H9 (cell line): ENCODE data around the gene RXFP2. TPM values are rescaled to one million over a fixed set of nuclear protein-coding genes. Genes with fewer than 3 reads are reported as not detected.

Experiments used
- DNase-seq: peaks from one replicate; pipeline ENCODE4 v3.0.0-alpha.2; 2017
- H2AFZ ChIP-seq: one replicate; pipeline ENCODE4 v1.6.1; 2013; ENCODE audit warnings: mild to moderate bottlenecking, low read length, control low read depth, moderate library complexity
- H2AK5ac ChIP-seq: 2 replicates; pipeline ENCODE4 v1.6.1; 2013; ENCODE audit warnings: low read length, control low read depth, mixed read lengths; ENCODE audit not compliant: insufficient read length
- H2BK120ac ChIP-seq: one replicate; pipeline ENCODE4 v1.6.1; 2013; ENCODE audit warnings: low read depth, mild to moderate bottlenecking, low read length, control low read depth, inconsistent platforms; ENCODE audit not compliant: poor library complexity, severe bottlenecking
- H2BK12ac ChIP-seq: 2 replicates; pipeline ENCODE4 v1.6.1; 2013; ENCODE audit warnings: low read length, control low read depth, mixed read lengths, low read depth; ENCODE audit not compliant: insufficient read length
- H2BK15ac ChIP-seq: 2 replicates; pipeline ENCODE4 v1.6.1; 2013; ENCODE audit warnings: low read depth, low read length, control low read depth
- H2BK20ac ChIP-seq: one replicate; pipeline ENCODE4 v1.6.1; 2013; ENCODE audit warnings: low read depth, mild to moderate bottlenecking, low read length, control low read depth, inconsistent platforms; ENCODE audit not compliant: poor library complexity, severe bottlenecking
- H2BK5ac ChIP-seq: 2 replicates; pipeline ENCODE4 v1.6.1; 2013; ENCODE audit warnings: low read length, control low read depth, mixed read lengths; ENCODE audit not compliant: insufficient read length
- H3K14ac ChIP-seq: 2 replicates; pipeline ENCODE4 v1.6.1; 2013; ENCODE audit warnings: low read length, control low read depth; ENCODE audit not compliant: insufficient read depth
- H3K18ac ChIP-seq: 2 replicates; pipeline ENCODE4 v1.6.1; 2013; ENCODE audit warnings: low read depth, mild to moderate bottlenecking, mixed read lengths, low read length, control low read depth; ENCODE audit not compliant: insufficient read length
- H3K23ac ChIP-seq: 2 replicates; pipeline ENCODE4 v1.6.1; 2013; ENCODE audit warnings: low read length, control low read depth, mixed read lengths, low read depth; ENCODE audit not compliant: insufficient read length
- H3K23me2 ChIP-seq: 2 replicates; pipeline ENCODE4 v1.6.1; 2013; ENCODE audit warnings: low read depth, mild to moderate bottlenecking, mixed read lengths, low read length, control low read depth; ENCODE audit not compliant: insufficient read length, poor library complexity, severe bottlenecking
- H3K27ac ChIP-seq: 2 replicates; pipeline ENCODE4 v1.5.1; 2013; ENCODE audit warnings: low read length, control low read depth, mixed read lengths, low read depth; ENCODE audit not compliant: insufficient read length
- H3K27me3 ChIP-seq: 2 replicates; pipeline ENCODE4 v1.6.1; 2013; ENCODE audit warnings: low read length, control low read depth, inconsistent platforms; ENCODE audit not compliant: insufficient read depth
- H3K4ac ChIP-seq: 2 replicates; pipeline ENCODE4 v1.6.1; 2013; ENCODE audit warnings: low read depth, mild to moderate bottlenecking, control low read depth, inconsistent platforms, low read length, moderate library complexity
- H3K4me1 ChIP-seq: 2 replicates; pipeline ENCODE4 v1.6.1; 2013; ENCODE audit warnings: low read length, control low read depth, inconsistent platforms; ENCODE audit not compliant: insufficient read depth
- H3K4me2 ChIP-seq: 2 replicates; pipeline ENCODE4 v1.6.1; 2013; ENCODE audit warnings: low read length, control low read depth, mixed read lengths; ENCODE audit not compliant: insufficient read length, insufficient read depth
- H3K56ac ChIP-seq: 2 replicates; pipeline ENCODE4 v1.6.1; 2013; ENCODE audit warnings: low read depth, mild to moderate bottlenecking, mixed read lengths, low read length, control low read depth; ENCODE audit not compliant: insufficient read length
- H3K79me1 ChIP-seq: 2 replicates; pipeline ENCODE4 v1.6.1; 2013; ENCODE audit warnings: low read depth, mild to moderate bottlenecking, moderate library complexity, low read length, control low read depth, inconsistent platforms; ENCODE audit not compliant: insufficient read depth, poor library complexity, severe bottlenecking
- H3K79me2 ChIP-seq: 2 replicates; pipeline ENCODE4 v1.6.1; 2013; ENCODE audit warnings: low read length, control low read depth, inconsistent platforms; ENCODE audit not compliant: insufficient read depth
- H3K9ac ChIP-seq: 2 replicates; pipeline ENCODE4 v1.6.1; 2013; ENCODE audit warnings: low read length, control low read depth, mixed read lengths; ENCODE audit not compliant: insufficient read length; ENCODE audit errors: extremely low read depth
- H3K9me3 ChIP-seq: one replicate; pipeline ENCODE4 v1.6.1; 2013; ENCODE audit warnings: low read depth, low read length, inconsistent platforms; ENCODE audit not compliant: control insufficient read depth
- H3T11ph ChIP-seq: one replicate; pipeline ENCODE4 v1.6.1; 2013; ENCODE audit warnings: mild to moderate bottlenecking, low read length, control low read depth, inconsistent platforms
- H4K20me1 ChIP-seq: one replicate; pipeline ENCODE4 v1.6.1; 2013; ENCODE audit not compliant: control insufficient read depth, insufficient read length, insufficient read depth
- H4K5ac ChIP-seq: 2 replicates; pipeline ENCODE4 v1.6.1; 2013; ENCODE audit warnings: low read depth, mild to moderate bottlenecking, mixed read lengths, low read length, control low read depth; ENCODE audit not compliant: insufficient read length
- H4K8ac ChIP-seq: replicated peaks from 2 replicates; pipeline ENCODE4 v1.6.1; 2013; ENCODE audit warnings: low read length, control low read depth, mixed read lengths, low read depth; ENCODE audit not compliant: insufficient read length
- H4K91ac ChIP-seq: 2 replicates; pipeline ENCODE4 v1.6.1; 2013; ENCODE audit warnings: low read depth, mild to moderate bottlenecking, moderate library complexity, mixed read lengths, low read length, control low read depth; ENCODE audit not compliant: insufficient read length
- H3K27ac Mint-ChIP-seq, 3 experiments: 2 replicates in 2 of 3; 3 replicates in 1 of 3; pipeline ENCODE4 v1.8.0; 2020 to 2021; ENCODE audit warnings: mixed read lengths in 3 of 3, mild to moderate bottlenecking in 1 of 3, moderate library complexity in 1 of 3
- H3K27me3 Mint-ChIP-seq: 2 replicates; pipeline ENCODE4 v1.8.0; 2021; ENCODE audit warnings: low read depth, mild to moderate bottlenecking, moderate library complexity, mixed read lengths
- H3K36me3 Mint-ChIP-seq, 3 experiments: 2 replicates in 2 of 3; 3 replicates in 1 of 3; pipeline ENCODE4 v1.8.0; 2020 to 2021; ENCODE audit warnings: low read depth in 3 of 3, mixed read lengths in 3 of 3; ENCODE audit not compliant: insufficient read depth in 1 of 3
- H3K4me1 Mint-ChIP-seq, 2 experiments: 2 replicates each; pipeline ENCODE4 v1.8.0; 2020; ENCODE audit warnings: mixed read lengths in 2 of 2
- H3K4me3 Mint-ChIP-seq, 2 experiments: 2 replicates in 1 of 2; 3 replicates in 1 of 2; pipeline ENCODE4 v1.8.0; 2020 to 2021; ENCODE audit warnings: mild to moderate bottlenecking in 2 of 2, mixed read lengths in 2 of 2, moderate library complexity in 1 of 2
- H3K9me3 Mint-ChIP-seq, 2 experiments: 2 replicates in 1 of 2; 3 replicates in 1 of 2; pipeline ENCODE4 v1.8.0; 2020; ENCODE audit warnings: mild to moderate bottlenecking in 2 of 2, mixed read lengths in 2 of 2, moderate library complexity in 1 of 2
- CTCF ChIP-seq: fragments of 200-600 bp; sonication (generic); conservative IDR thresholded peaks from 3 replicates; pipeline ENCODE4 v1.8.0; 2021; ENCODE audit warnings: antibody characterized with exemption, mild to moderate bottlenecking
- WGBS: extraction: QIAGEN DNeasy Blood & Tissue Kit; methylation state at CpG from one replicate; pipeline ENCODE4 v1.1.7; 2013; ENCODE audit warnings: missing lambda C conversion rate, low lambda C conversion rate, mixed read lengths; ENCODE audit not compliant: insufficient read length; ENCODE audit errors: extremely low coverage; 5-methylcytosine and 5-hydroxymethylcytosine counted together
- total RNA-seq: library from RNA; stranded (reverse); gene quantifications from 2 replicates; pipeline ENCODE4 v1.2.1, GENCODE V29; 2021

Gene RXFP2
- total RNA-seq, 1 experiment from 2014 or later: not detected

- no peak overlapping the region for H2BK15ac ChIP-seq
- no peaks in the 10 kb centered on the region for H3K36me3 Mint-ChIP-seq
- no peak for TF ChIP-seq CTCF
- WGBS: no CpG with 5 or more reads among the region's 4 CpGs
- H3K79me2 ChIP-seq: no peaks in the 10 kb centered on the region
- no peak overlapping the region for H2BK120ac ChIP-seq
- no peak overlapping the region for H2AK5ac ChIP-seq
- H3K4me1 ChIP-seq: no peaks in the 10 kb centered on the region
- H4K5ac ChIP-seq: no peak overlapping the region
- H3K23ac ChIP-seq: no peak overlapping the region
- DNase-seq: no peak
- H2AFZ ChIP-seq: no peak overlapping the region
- no peak overlapping the region for H3T11ph ChIP-seq
- H3K27ac ChIP-seq: no peak overlapping the region
- H3K9me3 ChIP-seq: no peaks in the 10 kb centered on the region
- H3K27me3 Mint-ChIP-seq: no peaks in the 10 kb centered on the region
- H3K4ac ChIP-seq: no peak overlapping the region
- H3K4me3 Mint-ChIP-seq: no peak overlapping the region
- no peak overlapping the region for H3K9ac ChIP-seq
- no peaks in the 10 kb centered on the region for H4K20me1 ChIP-seq
- no peak overlapping the region for H2BK20ac ChIP-seq
- no peak overlapping the region for H3K56ac ChIP-seq
- no peak overlapping the region for H3K18ac ChIP-seq
- H2BK12ac ChIP-seq: no peak overlapping the region
- no peak overlapping the region for H4K8ac ChIP-seq
- H3K9me3 Mint-ChIP-seq: no peaks in the 10 kb centered on the region; a peak in 1 of 5 replicates
- no peaks in the 10 kb centered on the region for H3K4me1 Mint-ChIP-seq
- no peak overlapping the region for H3K14ac ChIP-seq
- no peaks in the 10 kb centered on the region for H3K23me2 ChIP-seq
- no peak overlapping the region for H3K4me2 ChIP-seq
- no peaks in the 10 kb centered on the region for H3K79me1 ChIP-seq
- no peak overlapping the region for H2BK5ac ChIP-seq
- no peak overlapping the region for H4K91ac ChIP-seq
- H3K27me3 ChIP-seq: no peaks in the 10 kb centered on the region
- H3K27ac Mint-ChIP-seq: no peak overlapping the region
Observed at GRCh38 chr13:31749929-31750328, 10.6 kb downstream of the RXFP2 start.
